Type B pancreatic cell (in vitro differentiated cells): ENCODE measurements around the gene ADAP1. TPM values are rescaled to one million over a fixed set of nuclear protein-coding genes. Genes with fewer than 3 reads are reported as not detected.

Source experiments
- DNase-seq: peaks from one replicate; pipeline ENCODE4 v3.0.0; 2021; ENCODE audit warnings: mixed read lengths; ENCODE audit not compliant: unreplicated experiment; ENCODE audit errors: extremely low spot score
- H3K27ac Mint-ChIP-seq: 2 replicates; pipeline ENCODE4 v1.8.0; 2021; ENCODE audit warnings: mild to moderate bottlenecking, mixed read lengths
- H3K27me3 Mint-ChIP-seq: 2 replicates; pipeline ENCODE4 v1.8.0; 2021; ENCODE audit warnings: mixed read lengths
- H3K36me3 Mint-ChIP-seq: 2 replicates; pipeline ENCODE4 v1.8.0; 2021; ENCODE audit warnings: mixed read lengths
- H3K4me1 Mint-ChIP-seq: one replicate; pipeline ENCODE4 v1.8.0; 2021; ENCODE audit warnings: mixed read lengths; ENCODE audit not compliant: unreplicated experiment
- H3K4me3 Mint-ChIP-seq: 2 replicates; pipeline ENCODE4 v1.8.0; 2021; ENCODE audit warnings: mild to moderate bottlenecking, mixed read lengths
- H3K9me3 Mint-ChIP-seq: 2 replicates; pipeline ENCODE4 v1.8.0; 2021; ENCODE audit warnings: mixed read lengths
- total RNA-seq: library from RNA; stranded (reverse); gene quantifications from 2 replicates; pipeline ENCODE4 v1.2.1, GENCODE V29; 2021; ENCODE audit warnings: low replicate concordance
- TF ChIP-seq, protein P1 (sequence below): fragments of 200-600 bp; sonication (generic); conservative IDR thresholded peaks from 2 replicates; pipeline ENCODE4 v1.5.0; 2021; ENCODE audit warnings: antibody characterized with exemption, mild to moderate bottlenecking

ADAP1 gene
- total RNA-seq, 1 donor from 2014 or later: 15.7 TPM

DNA sequence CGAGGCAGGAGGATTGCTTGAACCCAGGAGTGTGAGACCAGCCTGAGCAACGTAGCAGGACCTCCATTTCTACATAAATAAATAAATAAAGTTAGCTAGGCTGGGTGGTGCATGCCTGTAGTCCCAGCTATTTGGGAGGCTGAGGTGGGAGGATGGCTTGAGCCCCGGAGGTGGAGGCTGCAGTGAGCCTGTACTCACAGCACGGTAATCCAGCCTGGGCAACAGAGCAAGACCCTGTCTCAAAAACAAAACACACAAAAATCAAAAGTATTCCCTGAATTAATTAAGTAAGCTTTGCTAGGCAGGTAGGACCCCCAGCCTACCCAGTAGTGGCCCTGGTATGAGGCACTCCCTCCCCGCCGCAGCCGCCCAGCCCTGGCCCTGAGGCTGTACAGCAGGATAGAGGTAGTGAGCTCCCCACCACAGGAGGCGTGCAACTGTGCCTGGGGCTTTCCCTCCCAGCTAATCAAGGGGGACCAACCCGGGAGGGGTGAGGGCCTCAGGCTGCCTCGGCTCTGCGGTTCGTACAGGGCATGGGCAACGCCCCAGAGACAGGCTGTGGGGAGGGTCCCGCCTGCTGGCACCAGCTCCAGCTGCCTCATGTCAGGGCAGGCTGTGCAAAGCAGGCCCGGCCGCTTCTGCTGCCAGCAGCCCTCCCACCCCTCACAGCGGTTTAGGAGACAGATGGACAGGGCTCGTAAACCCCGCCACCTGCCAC lies 27.5 kb upstream of the ADAP1 start:
- DNase-seq: no peak
- Mint-ChIP-seq H3K4me1 (peaks cover 16% of the 10 kb centered on the region), H3K27ac (peak overlapping the region; percentile 18), H3K4me3 (no peak overlapping the region), H3K9me3 (no peaks in the 10 kb centered on the region), H3K27me3 (no peaks in the 10 kb centered on the region), H3K36me3 (no peaks in the 10 kb centered on the region)
- TF ChIP-seq, protein P1, sequence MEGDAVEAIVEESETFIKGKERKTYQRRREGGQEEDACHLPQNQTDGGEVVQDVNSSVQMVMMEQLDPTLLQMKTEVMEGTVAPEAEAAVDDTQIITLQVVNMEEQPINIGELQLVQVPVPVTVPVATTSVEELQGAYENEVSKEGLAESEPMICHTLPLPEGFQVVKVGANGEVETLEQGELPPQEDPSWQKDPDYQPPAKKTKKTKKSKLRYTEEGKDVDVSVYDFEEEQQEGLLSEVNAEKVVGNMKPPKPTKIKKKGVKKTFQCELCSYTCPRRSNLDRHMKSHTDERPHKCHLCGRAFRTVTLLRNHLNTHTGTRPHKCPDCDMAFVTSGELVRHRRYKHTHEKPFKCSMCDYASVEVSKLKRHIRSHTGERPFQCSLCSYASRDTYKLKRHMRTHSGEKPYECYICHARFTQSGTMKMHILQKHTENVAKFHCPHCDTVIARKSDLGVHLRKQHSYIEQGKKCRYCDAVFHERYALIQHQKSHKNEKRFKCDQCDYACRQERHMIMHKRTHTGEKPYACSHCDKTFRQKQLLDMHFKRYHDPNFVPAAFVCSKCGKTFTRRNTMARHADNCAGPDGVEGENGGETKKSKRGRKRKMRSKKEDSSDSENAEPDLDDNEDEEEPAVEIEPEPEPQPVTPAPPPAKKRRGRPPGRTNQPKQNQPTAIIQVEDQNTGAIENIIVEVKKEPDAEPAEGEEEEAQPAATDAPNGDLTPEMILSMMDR: no peak

DNA sequence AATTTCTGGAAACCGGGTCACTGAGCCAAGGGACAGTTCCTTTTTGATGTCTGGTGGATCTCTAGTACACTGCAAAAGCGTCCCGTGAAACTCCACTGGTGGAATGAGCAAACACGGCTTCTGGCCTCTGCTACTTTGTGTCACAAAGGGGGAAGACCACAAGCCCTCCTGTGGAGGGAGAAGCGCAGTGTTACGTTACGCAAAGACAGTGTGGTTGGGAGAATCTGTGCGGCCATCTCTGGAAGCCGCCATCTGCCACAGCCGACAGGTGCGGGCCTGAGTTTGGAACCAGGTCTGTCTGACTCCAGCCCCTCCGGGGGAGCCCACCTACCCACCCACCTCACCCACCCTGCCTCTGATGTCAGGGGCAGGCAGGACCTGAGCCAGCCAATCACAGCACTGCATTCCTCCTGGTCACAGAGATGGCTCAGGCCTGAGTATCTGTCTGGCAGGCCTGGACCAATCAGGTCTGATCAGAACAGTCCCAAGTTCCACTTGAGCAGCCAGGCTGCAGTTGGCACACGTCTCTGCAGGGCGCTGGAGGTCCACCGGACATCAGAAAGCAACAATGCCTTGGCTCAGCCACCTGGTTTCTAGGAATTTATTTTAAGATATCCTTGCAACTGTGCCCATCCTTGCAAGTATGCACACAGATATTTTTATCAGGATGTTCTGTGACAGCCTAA lies 25.5 kb upstream of the ADAP1 start:
- Mint-ChIP-seq H3K9me3 (no peaks in the 10 kb centered on the region), H3K4me3 (no peak overlapping the region), H3K27ac (no peak overlapping the region), H3K4me1 (peaks cover 11% of the 10 kb centered on the region), H3K36me3 (no peaks in the 10 kb centered on the region), H3K27me3 (no peaks in the 10 kb centered on the region)
- TF ChIP-seq, protein P1: no peak
- no peak for DNase-seq

DNA sequence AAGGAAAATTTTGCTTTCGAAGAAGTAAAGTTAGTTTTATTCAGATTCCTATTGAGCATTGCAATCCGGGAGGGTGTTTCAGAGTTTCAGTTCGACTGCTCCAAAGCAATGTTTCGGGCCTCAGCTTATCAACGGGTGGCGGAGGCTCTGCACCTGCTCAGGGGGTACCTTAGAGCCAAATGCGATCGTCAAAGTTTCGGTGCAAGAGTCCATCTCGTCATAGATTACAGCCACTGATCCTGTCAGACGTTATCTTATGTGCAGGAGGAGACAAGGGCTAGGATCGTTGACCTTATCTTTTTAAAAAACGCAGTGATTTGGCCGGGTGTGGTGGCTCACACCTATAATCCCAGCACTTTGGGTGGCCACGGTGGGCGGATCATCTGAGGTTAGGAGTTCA lies 24.7 kb upstream of the ADAP1 start:
- H3K4me3 Mint-ChIP-seq: no peak overlapping the region
- H3K27me3 Mint-ChIP-seq: no peaks in the 10 kb centered on the region
- no peak overlapping the region for H3K27ac Mint-ChIP-seq

DNA sequence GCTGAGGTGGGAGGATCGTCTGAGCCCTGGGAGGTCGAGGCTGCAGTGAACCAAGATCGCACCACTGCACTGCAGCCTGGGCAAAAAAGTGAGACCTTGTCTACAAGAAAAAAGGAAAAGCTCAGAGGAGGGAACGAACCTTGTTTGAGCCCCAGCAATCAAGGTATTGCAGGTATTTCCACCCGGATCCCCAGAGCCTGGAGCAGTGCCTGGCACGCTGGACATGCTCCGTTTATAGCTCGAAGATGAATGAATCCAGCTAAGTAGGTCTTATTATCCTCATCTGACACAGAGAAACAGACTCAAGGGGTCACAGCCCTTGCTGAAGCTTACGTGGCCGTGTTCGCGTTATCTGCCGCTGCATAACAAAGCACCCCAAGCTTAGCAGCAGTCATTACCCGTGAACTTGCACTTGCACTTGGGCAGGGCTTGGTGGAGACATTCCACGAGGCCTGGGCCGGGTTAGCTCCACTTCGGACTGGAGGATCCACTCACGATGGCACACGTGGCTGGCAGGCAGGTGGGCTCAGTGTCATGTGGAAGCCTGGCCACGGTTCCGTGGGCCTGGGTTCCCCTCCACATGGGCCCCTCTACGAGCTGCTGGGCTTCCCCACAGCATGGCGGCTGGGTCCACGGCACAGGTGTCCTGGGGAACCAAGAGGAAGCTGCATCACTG lies 24.1 kb upstream of the ADAP1 start:
- Mint-ChIP-seq H3K4me3 (no peak overlapping the region), H3K27ac (peak overlapping the region; percentile 84), H3K4me1 (peaks cover 15% of the 10 kb centered on the region), H3K27me3 (no peaks in the 10 kb centered on the region), H3K36me3 (no peaks in the 10 kb centered on the region), H3K9me3 (no peaks in the 10 kb centered on the region)
- no peak for DNase-seq
- TF ChIP-seq, protein P1: no peak

More for the DNA sequence above, 24.7 kb upstream of the ADAP1 start:
- DNase-seq: no peak
- TF ChIP-seq, protein P1: no peak
- peaks cover 14% of the 10 kb centered on the region for H3K4me1 Mint-ChIP-seq
- no peaks in the 10 kb centered on the region for H3K36me3 Mint-ChIP-seq
- H3K9me3 Mint-ChIP-seq: no peaks in the 10 kb centered on the region

DNA sequence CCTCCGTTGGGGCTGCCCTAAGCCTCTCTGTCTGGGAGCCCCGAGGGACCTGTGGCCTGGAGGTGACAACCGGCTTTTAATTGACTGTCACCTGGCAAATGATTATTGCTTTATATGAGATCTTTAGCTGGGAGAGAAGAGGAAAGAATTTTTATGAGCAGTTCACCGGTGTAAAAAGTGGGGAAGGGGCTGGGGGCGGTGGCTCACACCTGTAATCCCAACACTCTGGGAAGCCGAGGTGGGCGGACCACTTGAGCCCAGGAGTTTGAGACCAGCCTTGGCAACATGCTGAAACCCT lies 23.5 kb upstream of the ADAP1 start:
- H3K27me3 Mint-ChIP-seq: no peaks in the 10 kb centered on the region
- peak overlapping the region; percentile 80 for H3K4me3 Mint-ChIP-seq
- TF ChIP-seq, protein P1: no peak
- H3K4me1 Mint-ChIP-seq: peaks cover 15% of the 10 kb centered on the region
- H3K36me3 Mint-ChIP-seq: no peaks in the 10 kb centered on the region
- no peak for DNase-seq
- peak overlapping the region; percentile 84 for H3K27ac Mint-ChIP-seq
- H3K9me3 Mint-ChIP-seq: no peaks in the 10 kb centered on the region
